GM12878 (cell line): ENCODE measurements around the gene HEBP2. TPM values are rescaled to one million over a fixed set of nuclear protein-coding genes. Genes with fewer than 3 reads are reported as not detected.
"Not testable (repeated sequence)": the region's sequence is repeated elsewhere in the genome, so short reads cannot be mapped to it uniquely, and the experiment has no call there.

ENCODE experiments used
- ATAC-seq: fragments of 200-7000 bp; cut with Tn5 transposase; 3 replicates; pipeline ENCODE4 v1.9.1; 2020; ENCODE audit warnings: mild to moderate bottlenecking, moderate library complexity
- BruUV-seq: library from RNA; stranded (reverse); fragments of 400-500 nt; replicated peaks from 2 replicates; lab custom pipeline; 2021; lab: Mats Ljungman, UMichigan
- CTCF ChIA-PET: fragments of 300-600 bp; sonication (Branson Sonifier 250); formaldehyde crosslinking; extraction: SDS; loops from one replicate; lab custom pipeline; 2021; ENCODE audit warnings: inconsistent platforms; lab: Yijun Ruan, JAX
- POLR2A ChIA-PET: fragments of 350-600 bp; formaldehyde crosslinking; extraction: SDS; loops from one replicate; lab custom pipeline; 2021; ENCODE audit warnings: inconsistent platforms; lab: Charles Lee
- RAD21 ChIA-PET: fragments of 300-600 bp; sonication (Branson Sonifier 250); formaldehyde crosslinking; loops from one replicate; lab custom pipeline; 2023; ENCODE audit warnings: antibody characterized with exemption; ENCODE audit not compliant: unreplicated experiment; lab: Charles Lee
- SMC1A ChIA-PET: fragments of 300-600 bp; sonication (Branson Sonifier 250); formaldehyde crosslinking; loops from one replicate; lab custom pipeline; 2023; ENCODE audit not compliant: unreplicated experiment, uncharacterized antibody; lab: Charles Lee
- DNase-seq: peaks from one replicate; pipeline ENCODE4 v3.0.0-alpha.2; 2011; ENCODE audit warnings: low read depth, low spot score
- FAIRE-seq: peaks from 3 replicates; lab custom pipeline; 2011; peaks lifted over from hg19 to GRCh38; lab: Jason Lieb, UNC
- H2AFZ ChIP-seq: 2 replicates; pipeline ENCODE4 v1.6.0; 2011; ENCODE audit warnings: low read depth, low read length, control low read depth; ENCODE audit not compliant: control insufficient read depth
- H3K27ac ChIP-seq: 2 replicates; pipeline ENCODE4 v1.5.1; 2011; ENCODE audit warnings: control low read depth; ENCODE audit not compliant: control insufficient read depth, insufficient read depth
- H3K27me3 ChIP-seq, 2 experiments: replicated peaks in 1 of 2; 2 replicates each; pipeline versions ENCODE4 v1.6.0 to v1.6.1; 2011; ENCODE audit warnings: low read length in 1 of 2; ENCODE audit not compliant: control insufficient read depth in 2 of 2, insufficient read depth in 2 of 2
- H3K36me3 ChIP-seq, 2 experiments: 2 replicates each; pipeline ENCODE4 v1.5.1; 2011; ENCODE audit warnings: low read length in 1 of 2; ENCODE audit not compliant: control insufficient read depth in 2 of 2, insufficient read depth in 2 of 2
- H3K4me1 ChIP-seq: 2 replicates; pipeline ENCODE4 v1.6.1; 2011; ENCODE audit warnings: mild to moderate bottlenecking, low read length, moderate library complexity, mixed read lengths; ENCODE audit not compliant: control insufficient read depth, insufficient read depth
- H3K4me2 ChIP-seq: 2 replicates; pipeline ENCODE4 v1.6.0; 2011; ENCODE audit warnings: control low read depth; ENCODE audit not compliant: control insufficient read depth, insufficient read depth
- H3K4me3 ChIP-seq: fragments of 200-600 bp; sonication (generic); 2 replicates; pipeline ENCODE4 v1.5.1; 2016
- H3K79me2 ChIP-seq: 2 replicates; pipeline ENCODE4 v1.6.0; 2011; ENCODE audit warnings: low read length; ENCODE audit not compliant: control insufficient read depth, insufficient read depth
- H3K9ac ChIP-seq: 2 replicates; pipeline ENCODE4 v1.8.0; 2011; ENCODE audit warnings: low read length, control low read depth, mixed read lengths; ENCODE audit not compliant: control insufficient read depth, insufficient read depth
- H3K9me3 ChIP-seq: replicated peaks from 3 replicates; pipeline ENCODE4 v1.5.1; 2011; ENCODE audit warnings: mild to moderate bottlenecking, low read length; ENCODE audit not compliant: control insufficient read depth, insufficient read depth
- H4K20me1 ChIP-seq: 2 replicates; pipeline ENCODE4 v1.6.0; 2011; ENCODE audit not compliant: control insufficient read depth, insufficient read depth
- BACH1 ChIP-seq: fragments of 450-650 bp; IDR thresholded peaks from 2 replicates; pipeline ENCODE4 v1.6.1; 2017; ENCODE audit warnings: mild to moderate bottlenecking, borderline replicate concordance
- CUX1 ChIP-seq: IDR thresholded peaks from 2 replicates; pipeline ENCODE4 v1.6.1; 2012; ENCODE audit warnings: improper control_type of control experiment, low read depth, low read length; ENCODE audit not compliant: insufficient replicate concordance
- TAF1 ChIP-seq: IDR thresholded peaks from 2 replicates; pipeline ENCODE4 v1.6.1; 2011; ENCODE audit warnings: mild to moderate bottlenecking, low read depth, low read length, borderline replicate concordance
- YY1 ChIP-seq: IDR thresholded peaks from 2 replicates; pipeline ENCODE4 v1.6.1; 2011; ENCODE audit warnings: low read depth, mild to moderate bottlenecking, low read length
- WGBS: methylation state at CpG from one replicate; pipeline ENCODE4 v1.1.6; 2016; ENCODE audit warnings: low lambda C conversion rate; ENCODE audit not compliant: insufficient replicate concordance, insufficient coverage; ENCODE audit errors: missing lambda C conversion rate; 5-methylcytosine and 5-hydroxymethylcytosine counted together
- in situ Hi-C: fragments of 300-500 bp; cut with MboI; formaldehyde crosslinking; loops from 9 replicates; pipeline ENCODE4 v1.14.3; 2018; ENCODE audit warnings: mixed read lengths
- intact Hi-C: fragments of 100-400 bp; cut with micrococcal nuclease; formaldehyde crosslinking; loops from one replicate; pipeline ENCODE4 v1.14.2; 2022; ENCODE audit not compliant: unreplicated experiment
- polyA plus RNA-seq, 11 experiments: library from polyadenylated mRNA; depleted of rRNA in 4 of 11; unstranded in 6 of 11; stranded (reverse) in 5 of 11; fragments of >200 nt; fragmentation: Nextera tagmentation in 4 of 11; fragmentation: Illumina TruSeq in 1 of 11; extraction: Ambion mirVana in 4 of 11; extraction: Trizol in 1 of 11; gene quantifications; 1 replicate in 1 of 11; 2 replicates in 10 of 11; pipeline versions ENCODE4 v1.2.1 to v1.2.3, GENCODE V29; 2011 to 2016; ENCODE audit warnings: inconsistent platforms in 2 of 11, missing spikeins in 2 of 11, low read depth in 1 of 11
- total RNA-seq, 4 experiments: library from RNA; depleted of rRNA in 3 of 4; stranded (reverse); fragments of >200 nt in 3 of 4; fragmentation: Illumina TruSeq in 1 of 4; extraction: Trizol in 1 of 4; gene quantifications; 2 replicates each; pipeline versions ENCODE4 v1.2.1 to v1.2.3, GENCODE V29; 2013 to 2021

The HEBP2 gene
- total and polyA plus RNA-seq, 10 of the 15 experiments (the other 5 are each of a cell fraction or from before 2014, with no cell fraction given) = 3.8 to 41.8 (median 16.9) TPM

GRCh38 chr6:138424004-138424904, 20.2 kb downstream of the HEBP2 start (continued):
- TF ChIP-seq CUX1 (no peak), TAF1 (no peak), BACH1 (no peak), YY1 (no peak)
- TF ChIP-seq, all 136 proteins: peak for 0

- H3K79me2 ChIP-seq, H3K27ac ChIP-seq, H3K4me2 ChIP-seq, FAIRE-seq, H3K4me3 ChIP-seq, H3K9me3 ChIP-seq, BruUV-seq, H3K27me3 ChIP-seq, H3K4me1 ChIP-seq, DNase-seq, H3K36me3 ChIP-seq, H2AFZ ChIP-seq, ATAC-seq, H4K20me1 ChIP-seq, H3K9ac ChIP-seq, in situ Hi-C loops: not testable (repeated sequence)
- intact Hi-C loops = loop anchor here (5.0 kb wide), 2 partner anchors 308 to 342 kb away; no protein-coding TSS in a partner anchor
- SMC1A ChIA-PET = interaction anchor here (0.9 to 10.0 kb wide), 4 partner anchors 11 to 164 kb away, joined by 3 to 234 read pairs (median 17); no protein-coding TSS in a partner anchor
- POLR2A ChIA-PET = interaction anchor here (0.6 kb wide), 1 partner anchor 425 kb away, joined by 6 read pairs; no protein-coding TSS in a partner anchor
- 55% methylated on average over 7 of the region's 7 CpGs for WGBS
- CTCF ChIA-PET = interaction anchor here (0.6 to 17.0 kb wide), 7 partner anchors 11 to 341 kb away, joined by 3 to 387 read pairs (median 4); no protein-coding TSS in a partner anchor
- RAD21 ChIA-PET = interaction anchor here (0.7 to 9.4 kb wide), 4 partner anchors 23 to 95 kb away, joined by 3 to 202 read pairs (median 6); partner anchors contain the start of gene NHSL1
Measured at GRCh38 chr6:138425256-138425655, 21.2 kb downstream of the HEBP2 start.
